HG03575 (cell line): ENCODE results near the gene PDXDC1.
"Not testable (repeated sequence)": the region's sequence is repeated elsewhere in the genome, so short reads cannot be mapped to it uniquely, and the experiment has no call there.

Experiments
- ATAC-seq: cut with Tn5 transposase; IDR thresholded peaks from one replicate; pipeline ENCODE4 v1.9.1; 2021; ENCODE audit not compliant: unreplicated experiment, insufficient number of reproducible peaks, low FRiP score; ENCODE audit errors: extremely low read depth

The PDXDC1 gene

GRCh38 chr16:15142107-15142890 lies 167.5 kb downstream of the PDXDC1 start:
- not testable (repeated sequence) for ATAC-seq

- ATAC-seq, result not testable (repeated sequence)
These were observed 168.2 kb downstream of the PDXDC1 start for GRCh38 chr16:15142891-15143600.

- ATAC-seq, result not testable (repeated sequence)
These were observed 168.8 kb downstream of the PDXDC1 start for GRCh38 chr16:15143601-15144091.

- not testable (repeated sequence) for ATAC-seq
These were observed 169.3 kb downstream of the PDXDC1 start for GRCh38 chr16:15144092-15144631.

- not testable (repeated sequence) for ATAC-seq
These were observed 170.1 kb downstream of the PDXDC1 start for GRCh38 chr16:15144781-15145417.

- ATAC-seq, result not testable (repeated sequence)
These were observed 170.8 kb downstream of the PDXDC1 start for GRCh38 chr16:15145418-15146263.

- ATAC-seq, result not testable (repeated sequence)
These were observed 171.4 kb downstream of the PDXDC1 start for GRCh38 chr16:15146264-15146662.

- ATAC-seq, result not testable (repeated sequence)
These were observed 174.0 kb downstream of the PDXDC1 start for GRCh38 chr16:15148831-15149230.

GRCh38 chr16:15149260-15149659 lies 174.4 kb downstream of the PDXDC1 start:
- ATAC-seq, result not testable (repeated sequence)

GRCh38 chr16:15154005-15154404 lies 179.2 kb downstream of the PDXDC1 start:
- not testable (repeated sequence) for ATAC-seq

GRCh38 chr16:15154650-15155562 lies 180.1 kb downstream of the PDXDC1 start:
- ATAC-seq, result not testable (repeated sequence)

- not testable (repeated sequence) for ATAC-seq
These were observed 182.8 kb downstream of the PDXDC1 start for GRCh38 chr16:15157644-15158043.

- not testable (repeated sequence) for ATAC-seq
These were observed 184.8 kb downstream of the PDXDC1 start for GRCh38 chr16:15159671-15160070.

- ATAC-seq, result not testable (repeated sequence)
These were observed 185.7 kb downstream of the PDXDC1 start for GRCh38 chr16:15160571-15160970.

- not testable (repeated sequence) for ATAC-seq
These were observed 188.2 kb downstream of the PDXDC1 start for GRCh38 chr16:15163055-15163454.

- not testable (repeated sequence) for ATAC-seq
These were observed 191.4 kb downstream of the PDXDC1 start for GRCh38 chr16:15166177-15166576.

GRCh38 chr16:15168303-15168702 lies 193.5 kb downstream of the PDXDC1 start:
- ATAC-seq, result not testable (repeated sequence)
